Measurements from ENCODE around the gene KIAA1217. TPM values are rescaled to one million over a fixed set of nuclear protein-coding genes. Genes with fewer than 3 reads are reported as not detected.

Gene KIAA1217
- total RNA-seq, 1 donor from 2014 or later: 121 TPM

GRCh38 chr10:24462291-24462813, 253.4 kb downstream of the KIAA1217 start:
- no peak for TF ChIP-seq CTCF (IDR thresholded peaks at IDR 0.05; ENCODE audit: unreplicated experiment)
- Mint-ChIP-seq H3K36me3 (ENCODE audit: insufficient read depth) (peaks cover 10% of the 10 kb centered on the region), H3K4me1 (ENCODE audit: low read depth) (peaks cover 42% of the 10 kb centered on the region), H3K4me3 (ENCODE audit: low read depth) (no peak overlapping the region), H3K27me3 (no peaks in the 10 kb centered on the region), H3K9me3 (ENCODE audit: low read depth) (no peaks in the 10 kb centered on the region), H3K27ac (no peak overlapping the region)
- no peak for DNase-seq (ENCODE audit: low spot score, unreplicated experiment)

- Mint-ChIP-seq H3K9me3 (ENCODE audit: low read depth) (no peaks in the 10 kb centered on the region), H3K36me3 (ENCODE audit: insufficient read depth) (peaks cover 10% of the 10 kb centered on the region), H3K27ac (peak overlapping the region; percentile 57), H3K4me3 (ENCODE audit: low read depth) (no peak overlapping the region), H3K27me3 (no peaks in the 10 kb centered on the region), H3K4me1 (ENCODE audit: low read depth) (peaks cover 46% of the 10 kb centered on the region)
- TF ChIP-seq CTCF (IDR thresholded peaks at IDR 0.05; ENCODE audit: unreplicated experiment): peak; percentile 11
- DNase-seq (ENCODE audit: low spot score, unreplicated experiment): no peak
Observed at GRCh38 chr10:24462889-24463552, 254.1 kb downstream of the KIAA1217 start.

GRCh38 chr10:24463611-24464426, 254.9 kb downstream of the KIAA1217 start:
- H3K36me3 Mint-ChIP-seq (ENCODE audit: insufficient read depth): peaks cover 6% of the 10 kb centered on the region
- peaks cover 51% of the 10 kb centered on the region for H3K4me1 Mint-ChIP-seq (ENCODE audit: low read depth)
- no peak for TF ChIP-seq CTCF (IDR thresholded peaks at IDR 0.05; ENCODE audit: unreplicated experiment)
- H3K9me3 Mint-ChIP-seq (ENCODE audit: low read depth): no peaks in the 10 kb centered on the region
- DNase-seq (ENCODE audit: low spot score, unreplicated experiment): no peak
- no peak overlapping the region for H3K4me3 Mint-ChIP-seq (ENCODE audit: low read depth)
- H3K27ac Mint-ChIP-seq: peak overlapping the region; percentile 75
- no peaks in the 10 kb centered on the region for H3K27me3 Mint-ChIP-seq

- peak overlapping the region; percentile 89 for H3K4me3 Mint-ChIP-seq (ENCODE audit: low read depth)
- no peak for TF ChIP-seq CTCF (IDR thresholded peaks at IDR 0.05; ENCODE audit: unreplicated experiment)
- H3K4me1 Mint-ChIP-seq (ENCODE audit: low read depth): peaks cover 55% of the 10 kb centered on the region
- H3K27me3 Mint-ChIP-seq: no peaks in the 10 kb centered on the region
- peaks cover 8% of the 10 kb centered on the region for H3K36me3 Mint-ChIP-seq (ENCODE audit: insufficient read depth)
- H3K27ac Mint-ChIP-seq: peak overlapping the region; percentile 99
- H3K9me3 Mint-ChIP-seq (ENCODE audit: low read depth): peaks cover 4% of the 10 kb centered on the region
- no peak for DNase-seq (ENCODE audit: low spot score, unreplicated experiment)
Observed at GRCh38 chr10:24465124-24465874, 256.4 kb downstream of the KIAA1217 start.

Measured in progenitor cell of endocrine pancreas (in vitro differentiated cells).